ENCODE data around the gene ATG2A.

DNA sequence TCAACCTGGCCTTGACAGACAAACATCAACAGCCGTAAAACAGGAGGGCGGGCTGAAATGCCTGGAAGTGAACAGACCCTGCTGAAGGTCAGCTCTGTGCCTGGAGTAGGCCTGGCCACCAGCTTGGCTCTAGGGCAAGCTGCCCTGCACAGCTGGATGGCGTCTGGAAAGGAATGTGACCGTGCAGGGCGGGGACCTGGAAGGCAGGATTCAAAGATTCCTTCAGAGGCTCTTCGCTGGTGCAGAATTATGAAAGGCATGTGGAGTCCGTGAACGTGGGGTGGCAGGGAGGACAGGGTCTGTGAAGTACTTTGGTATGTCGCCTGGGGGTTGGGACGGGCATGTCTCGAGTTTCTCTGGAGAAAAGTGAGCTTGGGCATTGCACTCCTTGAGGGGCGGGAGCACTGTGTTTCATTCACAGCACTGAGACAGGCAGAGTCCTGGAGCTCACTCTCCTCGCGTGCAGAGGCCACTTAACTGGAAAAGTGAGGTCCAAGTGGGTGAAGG, 40.1 kb downstream of the ATG2A start:
- TF ChIP-seq, protein P1, sequence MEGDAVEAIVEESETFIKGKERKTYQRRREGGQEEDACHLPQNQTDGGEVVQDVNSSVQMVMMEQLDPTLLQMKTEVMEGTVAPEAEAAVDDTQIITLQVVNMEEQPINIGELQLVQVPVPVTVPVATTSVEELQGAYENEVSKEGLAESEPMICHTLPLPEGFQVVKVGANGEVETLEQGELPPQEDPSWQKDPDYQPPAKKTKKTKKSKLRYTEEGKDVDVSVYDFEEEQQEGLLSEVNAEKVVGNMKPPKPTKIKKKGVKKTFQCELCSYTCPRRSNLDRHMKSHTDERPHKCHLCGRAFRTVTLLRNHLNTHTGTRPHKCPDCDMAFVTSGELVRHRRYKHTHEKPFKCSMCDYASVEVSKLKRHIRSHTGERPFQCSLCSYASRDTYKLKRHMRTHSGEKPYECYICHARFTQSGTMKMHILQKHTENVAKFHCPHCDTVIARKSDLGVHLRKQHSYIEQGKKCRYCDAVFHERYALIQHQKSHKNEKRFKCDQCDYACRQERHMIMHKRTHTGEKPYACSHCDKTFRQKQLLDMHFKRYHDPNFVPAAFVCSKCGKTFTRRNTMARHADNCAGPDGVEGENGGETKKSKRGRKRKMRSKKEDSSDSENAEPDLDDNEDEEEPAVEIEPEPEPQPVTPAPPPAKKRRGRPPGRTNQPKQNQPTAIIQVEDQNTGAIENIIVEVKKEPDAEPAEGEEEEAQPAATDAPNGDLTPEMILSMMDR (IDR thresholded peaks at IDR 0.05; ENCODE audit: poor library complexity), result no peak
- no peak for TF ChIP-seq EZH2 (IDR thresholded peaks at IDR 0.05; ENCODE audit: borderline replicate concordance)
- TF ChIP-seq EZH2phosphoT487 (IDR thresholded peaks at IDR 0.05; ENCODE audit: low read depth, severe bottlenecking, unreplicated experiment), result no peak
